NCI-H69 (cell line): Measurements from ENCODE around the gene CACHD1.
"Not testable (repeated sequence)": the region's sequence is repeated elsewhere in the genome, so short reads cannot be mapped to it uniquely, and the experiment has no call there.

Experiments used
- DNase-seq: peaks from one replicate; lab custom pipeline; 2025; lab: John Stamatoyannopoulos, UW

The CACHD1 gene

DNA sequence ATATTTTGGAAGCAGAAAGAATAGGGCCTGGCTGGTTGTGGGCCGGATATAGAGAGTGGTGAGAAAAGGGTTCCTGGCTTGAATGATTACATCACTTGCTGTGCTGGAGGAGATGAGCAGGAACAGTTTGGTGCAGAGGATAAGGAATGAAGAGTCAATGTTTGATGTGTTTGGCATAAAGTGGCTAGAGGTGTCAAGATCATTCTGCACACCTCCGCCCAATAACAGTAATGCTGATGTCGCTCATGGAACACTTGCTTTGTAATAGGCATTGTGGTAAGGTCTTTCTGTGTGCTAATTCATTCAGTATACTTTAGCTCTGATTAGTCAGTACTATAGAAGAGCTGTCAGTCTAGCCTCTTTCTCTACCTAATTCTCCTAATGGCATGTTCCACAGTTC lies 226.9 kb downstream of the CACHD1 start:
- DNase-seq, result no peak

DNA sequence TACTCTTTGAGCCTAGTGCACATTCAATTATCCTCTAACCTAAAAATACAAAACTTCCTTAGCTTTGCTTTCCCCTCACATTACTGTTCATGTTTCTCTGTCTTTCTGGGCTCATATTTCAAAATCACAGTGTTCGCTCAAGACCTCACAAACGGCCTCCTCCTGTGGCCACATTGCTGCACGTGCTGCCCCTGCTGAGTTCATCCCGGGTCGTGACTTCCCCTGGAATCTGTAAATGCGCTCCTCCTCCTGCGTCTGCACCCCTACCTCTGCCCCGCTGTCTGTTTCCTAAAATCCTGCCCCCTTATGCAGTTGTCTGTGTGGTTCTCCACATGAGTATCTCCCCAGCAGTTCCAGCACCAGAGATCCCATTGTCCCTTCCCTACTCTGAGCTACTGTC lies 229.4 kb downstream of the CACHD1 start:
- no peak for DNase-seq

GRCh38 chr1:64701071-64701470 lies 231.1 kb downstream of the CACHD1 start:
- no peak for DNase-seq

DNA sequence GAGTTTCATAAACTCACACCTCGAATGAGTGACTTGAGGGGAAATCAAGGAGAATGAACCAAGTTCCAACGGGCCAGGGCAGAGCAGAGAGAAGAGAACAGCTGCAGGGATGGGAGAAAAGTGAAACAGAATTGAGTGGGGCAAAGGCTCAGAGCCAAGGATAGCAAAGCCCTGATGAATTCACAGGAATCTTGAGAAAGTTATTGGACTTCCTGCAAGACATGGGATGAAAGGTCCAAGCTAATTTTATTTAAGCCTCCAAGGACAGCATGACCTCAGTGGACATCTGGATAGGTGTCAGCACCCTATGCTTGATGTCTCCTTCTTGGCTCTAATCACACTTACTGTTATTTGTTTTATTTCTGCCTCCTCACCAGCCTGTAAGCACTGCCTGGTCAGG lies 232.0 kb downstream of the CACHD1 start:
- no peak for DNase-seq

DNA sequence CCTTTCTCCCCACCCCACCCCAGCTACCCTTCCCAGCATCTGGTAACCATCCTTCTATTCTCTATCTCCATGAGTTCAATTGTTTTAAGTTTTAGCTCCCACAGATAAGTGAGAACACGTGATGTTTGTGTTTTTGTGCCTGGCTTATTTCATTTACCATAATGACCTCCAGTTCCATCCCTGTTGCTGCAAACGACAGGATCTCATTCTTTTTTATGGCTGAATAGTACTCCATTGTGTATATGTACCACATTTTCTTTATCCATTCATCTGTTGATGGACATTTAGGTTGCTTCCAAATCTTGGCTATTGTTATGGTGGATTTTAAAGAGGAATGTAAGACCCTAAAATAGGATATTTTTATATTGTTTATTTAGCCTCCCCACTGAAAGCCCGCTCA lies 232.7 kb downstream of the CACHD1 start:
- not testable (repeated sequence) for DNase-seq

- no peak for DNase-seq
These were observed 233.7 kb downstream of the CACHD1 start for GRCh38 chr1:64703600-64703999.

GRCh38 chr1:64705591-64705990 lies 235.7 kb downstream of the CACHD1 start:
- DNase-seq, result no peak

DNA sequence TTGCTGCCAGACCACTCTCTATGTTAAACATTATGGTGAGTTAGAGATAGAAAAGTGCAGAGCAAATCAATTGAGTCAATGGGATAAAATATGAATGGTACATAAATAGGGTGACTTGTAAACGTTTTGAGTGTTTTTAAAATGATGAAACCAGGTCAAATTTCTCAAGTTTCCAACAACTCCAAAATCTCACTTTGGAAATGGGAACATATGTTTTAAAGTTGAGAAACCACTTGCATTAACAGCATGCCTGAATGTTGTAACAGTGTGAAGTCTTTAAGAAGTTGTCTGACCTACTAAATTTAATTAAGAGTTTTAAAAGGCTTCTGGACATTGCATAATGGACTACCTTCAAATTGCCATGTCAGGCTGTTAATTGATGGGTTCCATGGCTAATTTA lies 241.3 kb downstream of the CACHD1 start:
- peak; percentile 3 for DNase-seq

DNA sequence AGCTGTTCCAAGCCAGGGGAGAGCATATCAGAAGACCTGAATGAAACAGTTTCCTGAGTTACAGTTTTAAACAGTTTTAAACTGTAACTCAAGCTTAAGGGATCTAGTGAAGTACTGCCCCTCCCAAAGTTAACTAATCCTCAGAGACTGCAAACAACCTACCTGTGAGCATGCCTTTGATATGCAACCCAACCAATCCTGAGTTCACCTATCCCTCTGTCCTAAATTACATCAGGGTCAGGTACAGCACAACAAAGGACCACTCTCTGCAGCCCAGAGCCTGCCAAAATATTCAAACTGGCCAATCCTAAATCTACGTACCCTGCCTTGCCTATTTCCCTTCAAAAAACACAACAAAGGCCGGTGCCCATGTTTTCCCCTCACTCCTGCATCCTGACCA lies 242.1 kb downstream of the CACHD1 start:
- no peak for DNase-seq

- DNase-seq, result no peak
These were observed 245.3 kb downstream of the CACHD1 start for GRCh38 chr1:64715186-64715585.

DNA sequence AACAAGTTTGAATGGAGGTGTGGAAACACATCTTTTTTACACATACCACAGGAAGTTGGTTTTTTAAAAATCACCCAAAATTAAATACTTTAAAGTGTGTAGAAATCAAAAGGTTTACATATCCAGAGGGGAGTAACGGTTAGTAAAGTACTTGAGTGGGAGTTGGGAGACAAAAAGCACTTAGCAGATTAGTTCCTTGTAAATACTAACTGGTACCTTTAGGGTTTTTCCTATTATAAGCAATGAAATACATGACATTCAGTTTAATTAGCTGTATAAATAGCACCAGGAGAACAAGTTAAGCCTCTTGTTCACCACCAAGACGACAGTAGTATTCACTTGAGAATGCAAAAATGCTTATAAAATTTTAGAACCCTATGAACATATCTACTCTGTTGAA lies 251.2 kb downstream of the CACHD1 start:
- no peak for DNase-seq

GRCh38 chr1:64721576-64722145 lies 251.7 kb downstream of the CACHD1 start:
- no peak for DNase-seq

DNA sequence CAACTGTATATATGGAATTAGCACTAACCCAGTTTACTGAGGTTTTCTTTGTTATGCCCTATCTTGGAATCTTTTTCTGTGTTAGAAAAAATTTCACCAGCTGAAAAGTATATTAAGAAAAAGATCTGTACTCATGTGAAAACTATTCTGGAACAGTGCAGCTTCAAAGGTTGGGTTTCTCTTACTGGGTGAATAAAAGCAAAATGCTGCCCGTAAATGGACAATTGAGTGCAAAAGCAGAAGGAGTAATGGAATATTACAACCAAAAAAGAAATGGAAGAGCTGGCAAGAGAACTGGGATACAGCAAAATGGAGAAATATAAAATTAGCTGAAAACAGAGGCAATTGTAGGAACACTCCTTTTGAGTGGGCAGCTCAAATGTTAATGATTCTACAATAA lies 257.9 kb downstream of the CACHD1 start:
- no peak for DNase-seq

GRCh38 chr1:64733581-64734286 lies 263.8 kb downstream of the CACHD1 start:
- no peak for DNase-seq

DNA sequence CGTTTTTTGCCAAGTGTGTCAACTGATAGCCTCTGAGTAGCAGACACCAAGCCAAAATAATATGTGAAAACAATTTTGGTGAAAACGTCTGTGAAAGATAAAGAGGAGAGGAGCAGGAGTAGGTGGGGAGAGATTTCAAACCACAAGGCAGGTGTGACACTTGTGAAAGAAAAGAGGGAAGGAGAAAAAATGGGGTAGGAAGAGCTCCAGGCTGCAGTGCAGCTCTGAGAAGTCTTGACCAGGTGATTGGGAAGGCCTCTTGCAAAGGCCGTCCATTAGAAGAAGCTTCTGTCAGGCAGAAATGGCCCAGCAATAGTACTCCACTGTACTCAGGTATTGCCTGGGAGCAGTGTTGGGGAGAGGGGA lies 264.3 kb downstream of the CACHD1 start:
- DNase-seq, result no peak

DNA sequence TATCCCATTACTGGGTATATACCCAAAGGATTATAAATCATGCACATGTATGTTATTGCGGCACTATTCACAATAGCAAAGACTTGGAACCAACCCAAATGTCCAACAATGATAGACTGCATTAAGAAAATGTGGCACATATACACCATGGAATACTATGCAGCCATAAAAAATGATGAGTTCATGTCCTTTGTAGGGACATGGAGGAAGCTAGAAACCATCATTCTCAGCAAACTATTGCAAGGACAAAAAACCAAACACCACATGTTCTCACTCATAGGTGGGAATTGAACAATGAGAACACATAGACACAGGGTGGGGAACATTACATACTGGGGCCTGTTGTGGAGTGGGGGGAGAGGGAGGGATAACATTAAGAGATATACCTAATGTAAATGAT lies 270.8 kb downstream of the CACHD1 start:
- not testable (repeated sequence) for DNase-seq
